Tibial nerve (tissue), 4 donors: ENCODE measurements around the gene TBL2. TPM values are rescaled to one million over a fixed set of nuclear protein-coding genes. Genes with fewer than 3 reads are reported as not detected.

ENCODE experiments used
- DNase-seq, 2 donors: peaks; one replicate each; pipeline ENCODE4 v3.0.0-alpha.2; 2019; ENCODE audit warnings: low spot score in 2 of 2
- H3K27ac ChIP-seq, 4 donors: fragments of 200-600 bp; sonication (generic) in 3 of 4; one replicate each; pipeline ENCODE4 v1.5.1; 2017 to 2019; ENCODE audit warnings: mild to moderate bottlenecking in 1 of 4
- H3K27me3 ChIP-seq, 2 donors: fragments of 200-600 bp; sonication (generic) in 1 of 2; one replicate each; pipeline versions ENCODE4 v1.5.1 to v1.6.0; 2017 to 2019
- H3K36me3 ChIP-seq, 3 donors: fragments of 200-600 bp; sonication (generic); one replicate each; pipeline ENCODE4 v1.5.1; 2018 to 2019
- H3K4me1 ChIP-seq, 4 donors: fragments of 200-600 bp; sonication (generic) in 3 of 4; one replicate each; pipeline ENCODE4 v1.5.1; 2017 to 2019
- H3K4me3 ChIP-seq, 4 donors: fragments of 200-600 bp; sonication (generic) in 3 of 4; one replicate each; pipeline ENCODE4 v1.5.1; 2017 to 2019; ENCODE audit warnings: mild to moderate bottlenecking in 1 of 4, moderate library complexity in 1 of 4
- H3K9me3 ChIP-seq, 4 donors: fragments of 200-600 bp; sonication (generic) in 3 of 4; one replicate each; pipeline ENCODE4 v1.5.1; 2017 to 2019
- EP300 ChIP-seq, 2 donors: sonication (generic); formaldehyde crosslinking; IDR thresholded peaks; one replicate each; pipeline ENCODE4 v1.6.1; 2017; ENCODE audit warnings: antibody characterized with exemption in 2 of 2, mild to moderate bottlenecking in 1 of 2
- POLR2A ChIP-seq, 2 donors: fragments of 450-650 bp; IDR thresholded peaks; one replicate each; pipeline ENCODE4 v1.6.1; 2017; ENCODE audit warnings: antibody characterized with exemption in 2 of 2, mild to moderate bottlenecking in 2 of 2, moderate library complexity in 2 of 2
- WGBS, 2 donors: methylation state at CpG; one replicate each; pipeline ENCODE4 v1.1.5; 2018; 5-methylcytosine and 5-hydroxymethylcytosine counted together
- total RNA-seq, 4 donors: library from RNA; depleted of rRNA; stranded (reverse); fragments of >200 nt; gene quantifications; one replicate each; pipeline ENCODE4 v1.1.0, GENCODE V29; 2016
- TF ChIP-seq, protein P1 (sequence below), 5 experiments: fragments of 200-600 bp in 3 of 5; fragments of 450-650 bp in 2 of 5; sonication (generic) in 3 of 5; IDR thresholded peaks; one replicate each; pipeline ENCODE4 v1.5.1; 2016 to 2019; ENCODE audit warnings: antibody characterized with exemption in 5 of 5, mild to moderate bottlenecking in 3 of 5, moderate library complexity in 2 of 5

TBL2 gene
- total RNA-seq, 4 donors from 2014 or later = 36.6 to 70.8 (median 49.2) TPM

DNA sequence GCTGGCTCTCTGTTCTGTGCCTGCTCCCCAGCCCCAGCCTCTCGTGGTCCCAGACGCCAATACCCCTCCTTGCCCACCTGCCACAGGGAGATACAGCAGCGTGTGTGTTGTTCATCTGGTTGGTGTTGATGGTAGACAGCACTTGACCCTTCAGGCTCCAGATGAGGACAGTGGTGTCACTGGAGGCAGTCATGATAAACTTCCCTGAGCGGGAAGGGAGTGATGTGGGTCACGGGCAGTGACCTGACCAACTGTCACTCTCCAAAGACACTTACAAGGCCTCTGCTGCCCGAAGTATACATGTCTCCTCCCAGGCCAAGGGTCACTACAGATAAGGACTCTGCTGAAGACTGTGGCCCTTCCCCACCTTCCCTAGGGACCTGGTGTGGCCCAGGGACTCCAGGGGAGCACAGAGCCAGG is 5.6 kb downstream of the TBL2 start:
- no peak overlapping the region for H3K27ac ChIP-seq
- peaks cover 0 to 77% (median 20%) of the 10 kb centered on the region in 3 donors for H3K36me3 ChIP-seq
- DNase-seq = no peak
- no peaks in the 10 kb centered on the region for H3K27me3 ChIP-seq
- WGBS, 2 donors = 82 to 86% methylated on average over 6 of the region's 6 CpGs
- no peak overlapping the region for H3K4me3 ChIP-seq
- no peak for TF ChIP-seq EP300 (IDR thresholded peaks at IDR 0.05)
- TF ChIP-seq POLR2A (IDR thresholded peaks at IDR 0.05) = no peak
- TF ChIP-seq, protein P1, sequence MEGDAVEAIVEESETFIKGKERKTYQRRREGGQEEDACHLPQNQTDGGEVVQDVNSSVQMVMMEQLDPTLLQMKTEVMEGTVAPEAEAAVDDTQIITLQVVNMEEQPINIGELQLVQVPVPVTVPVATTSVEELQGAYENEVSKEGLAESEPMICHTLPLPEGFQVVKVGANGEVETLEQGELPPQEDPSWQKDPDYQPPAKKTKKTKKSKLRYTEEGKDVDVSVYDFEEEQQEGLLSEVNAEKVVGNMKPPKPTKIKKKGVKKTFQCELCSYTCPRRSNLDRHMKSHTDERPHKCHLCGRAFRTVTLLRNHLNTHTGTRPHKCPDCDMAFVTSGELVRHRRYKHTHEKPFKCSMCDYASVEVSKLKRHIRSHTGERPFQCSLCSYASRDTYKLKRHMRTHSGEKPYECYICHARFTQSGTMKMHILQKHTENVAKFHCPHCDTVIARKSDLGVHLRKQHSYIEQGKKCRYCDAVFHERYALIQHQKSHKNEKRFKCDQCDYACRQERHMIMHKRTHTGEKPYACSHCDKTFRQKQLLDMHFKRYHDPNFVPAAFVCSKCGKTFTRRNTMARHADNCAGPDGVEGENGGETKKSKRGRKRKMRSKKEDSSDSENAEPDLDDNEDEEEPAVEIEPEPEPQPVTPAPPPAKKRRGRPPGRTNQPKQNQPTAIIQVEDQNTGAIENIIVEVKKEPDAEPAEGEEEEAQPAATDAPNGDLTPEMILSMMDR (IDR thresholded peaks at IDR 0.05) = no peak
- H3K4me1 ChIP-seq = peaks cover 0 to 29% (median 11%) of the 10 kb centered on the region in 4 donors
- no peaks in the 10 kb centered on the region for H3K9me3 ChIP-seq

DNA sequence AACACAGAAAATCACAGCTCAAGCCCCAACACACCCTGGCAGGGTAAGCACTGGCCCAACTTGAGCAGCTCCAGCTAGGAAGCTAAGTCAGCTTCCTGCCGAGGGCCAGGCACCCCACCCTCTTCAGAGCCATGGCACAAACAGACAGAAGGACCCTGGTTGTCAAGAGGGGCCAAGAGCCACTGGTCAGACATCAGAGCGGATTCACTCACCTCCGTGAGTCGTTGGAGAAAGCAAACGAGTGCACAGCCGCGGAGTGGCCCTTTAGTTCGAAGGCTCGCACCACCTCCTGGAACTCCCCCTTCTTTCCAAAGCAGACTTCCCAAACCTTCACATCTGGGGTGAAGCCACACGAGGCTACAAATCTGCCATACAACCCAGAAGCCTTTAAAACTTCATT is 7.4 kb downstream of the TBL2 start:
- TF ChIP-seq, protein P1 (IDR thresholded peaks at IDR 0.05) = no peak
- no peak for TF ChIP-seq POLR2A (IDR thresholded peaks at IDR 0.05)
- TF ChIP-seq EP300 (IDR thresholded peaks at IDR 0.05) = no peak
- DNase-seq = no peak
- no peak overlapping the region for H3K4me3 ChIP-seq
- no peaks in the 10 kb centered on the region for H3K27me3 ChIP-seq
- H3K9me3 ChIP-seq = no peaks in the 10 kb centered on the region
- 85 to 94% methylated on average over 10 of the region's 10 CpGs for WGBS, 2 donors
- no peak overlapping the region for H3K27ac ChIP-seq
- H3K4me1 ChIP-seq = peaks cover 0 to 12% (median 0%) of the 10 kb centered on the region in 4 donors
- H3K36me3 ChIP-seq = peaks cover 0 to 74% (median 20%) of the 10 kb centered on the region in 3 donors

DNA sequence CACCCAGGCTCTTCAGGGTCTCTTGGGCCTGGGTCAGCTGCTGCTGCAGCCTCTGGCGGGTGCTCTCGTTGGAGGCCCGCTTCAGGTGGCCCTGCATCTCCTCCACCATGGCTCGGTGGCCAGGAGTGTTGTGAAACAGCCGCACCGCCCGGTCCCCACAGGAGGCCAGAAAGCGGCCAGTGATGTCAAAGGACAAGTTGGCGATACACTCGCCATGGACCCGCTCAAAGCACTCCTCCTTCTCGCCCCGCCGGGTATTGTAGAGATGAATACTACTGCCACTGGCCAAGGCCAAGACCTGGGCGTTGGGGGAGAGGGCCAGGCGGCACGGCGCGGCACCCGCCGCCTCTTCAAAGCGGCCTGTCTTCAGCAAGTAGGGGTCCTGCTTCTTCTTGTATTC is 7.9 kb downstream of the TBL2 start:
- H3K36me3 ChIP-seq = peaks cover 0 to 70% (median 20%) of the 10 kb centered on the region in 3 donors
- no peak overlapping the region for H3K4me3 ChIP-seq
- no peak for DNase-seq
- TF ChIP-seq POLR2A (IDR thresholded peaks at IDR 0.05) = no peak
- no peak for TF ChIP-seq EP300 (IDR thresholded peaks at IDR 0.05)
- TF ChIP-seq, protein P1 (IDR thresholded peaks at IDR 0.05) = no peak
- WGBS, 2 donors = 95 to 96% methylated on average over 22 of the region's 22 CpGs
- no peak overlapping the region for H3K27ac ChIP-seq
- H3K27me3 ChIP-seq = no peaks in the 10 kb centered on the region
- no peaks in the 10 kb centered on the region for H3K9me3 ChIP-seq
- peaks cover 0 to 8% (median 0%) of the 10 kb centered on the region in 4 donors for H3K4me1 ChIP-seq

DNA sequence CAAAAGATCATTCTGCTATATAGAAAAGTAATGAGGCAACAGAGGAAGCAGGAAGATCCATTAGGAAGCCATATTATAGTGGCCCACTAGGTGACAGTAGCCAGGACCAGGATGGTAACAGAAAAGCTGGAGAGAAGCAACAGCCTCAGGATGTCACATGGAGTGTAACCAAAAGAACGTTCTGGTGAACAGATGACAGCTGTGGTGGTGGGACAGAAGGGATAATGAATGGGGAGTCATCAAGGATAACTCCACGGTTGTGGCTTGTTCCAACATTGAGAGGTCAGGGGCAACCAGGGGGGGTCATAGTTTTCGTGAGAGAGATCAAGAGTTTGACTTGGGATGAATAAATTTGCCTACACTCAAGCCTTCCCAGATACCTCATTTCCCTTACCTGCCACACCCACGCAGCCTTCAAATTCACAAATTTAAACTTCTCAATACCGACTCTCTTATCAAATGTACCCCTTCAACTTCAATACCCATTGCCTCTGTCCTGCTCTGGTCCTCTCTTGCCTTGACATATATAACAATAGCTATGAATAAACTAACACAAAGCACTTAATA is 9.3 kb downstream of the TBL2 start:
- Histone ChIP-seq H3K9me3 (no peaks in the 10 kb centered on the region), H3K27ac (no peak overlapping the region), H3K27me3 (no peaks in the 10 kb centered on the region), H3K36me3 (peaks cover 0 to 58% (median 19%) of the 10 kb centered on the region in 3 donors), H3K4me3 (no peak overlapping the region), H3K4me1 (no peaks in the 10 kb centered on the region)
- WGBS, 2 donors = 66 to 74% methylated on average over 5 of the region's 5 CpGs
- DNase-seq = no peak
- no peak for TF ChIP-seq POLR2A (IDR thresholded peaks at IDR 0.05)
- TF ChIP-seq, protein P1 (IDR thresholded peaks at IDR 0.05) = no peak
- TF ChIP-seq EP300 (IDR thresholded peaks at IDR 0.05) = no peak

DNA sequence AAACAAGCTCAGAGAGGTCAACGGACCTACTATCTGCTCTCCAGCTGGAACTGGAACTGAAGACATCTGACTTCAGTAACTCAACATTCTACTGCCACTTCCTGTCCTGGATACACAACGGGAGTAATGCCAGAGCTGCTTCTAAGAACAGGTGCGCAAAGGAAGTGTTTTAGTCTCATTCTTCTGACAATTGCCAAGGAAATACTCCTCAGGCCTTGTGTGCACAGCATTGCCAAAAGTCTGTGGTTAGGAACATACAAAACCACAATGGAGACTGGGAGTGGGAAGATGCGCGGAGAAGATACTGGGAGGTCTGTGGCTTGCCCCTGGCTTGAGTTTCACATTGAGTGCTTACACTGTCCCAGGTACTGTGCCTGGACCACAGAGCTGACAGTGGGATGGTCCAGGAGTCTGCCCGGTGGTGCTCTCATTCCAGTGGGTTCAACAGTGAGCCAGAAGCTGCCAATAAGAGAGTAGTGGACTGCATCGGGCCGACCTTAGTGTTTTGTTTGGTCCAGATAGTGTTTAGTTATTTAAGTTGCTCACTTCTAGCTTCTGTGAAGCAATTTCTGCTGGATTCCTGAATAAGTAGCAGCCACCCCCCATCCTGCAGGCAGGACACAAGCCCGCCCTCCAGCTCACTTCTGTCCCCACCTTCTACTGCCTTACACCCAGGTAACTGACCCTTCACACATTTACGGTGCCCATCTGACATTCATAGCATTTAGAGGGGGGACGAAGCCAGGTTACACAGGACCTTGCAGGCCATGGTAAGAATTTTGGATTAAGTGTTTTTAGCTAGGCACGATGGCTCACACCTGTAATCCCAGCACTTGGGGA is 10.3 kb downstream of the TBL2 start:
- H3K9me3 ChIP-seq = no peaks in the 10 kb centered on the region
- peaks cover 0 to 47% (median 8%) of the 10 kb centered on the region in 3 donors for H3K36me3 ChIP-seq
- TF ChIP-seq POLR2A (IDR thresholded peaks at IDR 0.05) (no peak), EP300 (IDR thresholded peaks at IDR 0.05) (no peak)
- TF ChIP-seq, protein P1 (IDR thresholded peaks at IDR 0.05) = no peak
- H3K27ac ChIP-seq = no peak overlapping the region
- WGBS, 2 donors = 60 to 70% methylated on average over 12 of the region's 12 CpGs
- no peak for DNase-seq
- no peaks in the 10 kb centered on the region for H3K4me1 ChIP-seq
- H3K27me3 ChIP-seq = no peaks in the 10 kb centered on the region
- no peak overlapping the region for H3K4me3 ChIP-seq
